ENCODE results near the gene ECHS1. TPM values are rescaled to one million over a fixed set of nuclear protein-coding genes. Genes with fewer than 3 reads are reported as not detected.

Gene ECHS1
- 37.3 and 71.9 TPM in 2 replicates for total RNA-seq (2014; rRNA removed; shearing (Covaris generic); ENCODE audit: low replicate concordance)

GRCh38 chr10:133373174-133374090 lies at the start of gene ECHS1:
TSS of gene ECHS1 (minus strand) at chr10:133373354. CDS start at chr10:133373333, 21 bp downstream.
- H3K4me3 ChIP-seq (ENCODE audit: low read length), result peak within 1 kb of the TSS; percentile 78
- H3K9me2 ChIP-seq (replicated peaks; ENCODE audit: insufficient read depth, low read length), result no peaks in the 10 kb centered on the region
- H3K9ac ChIP-seq (ENCODE audit: low read length), result peak within 1 kb of the TSS; percentile 86
- H3K79me2 ChIP-seq (ENCODE audit: low read length), result peaks cover 11% of the 10 kb centered on the region
- H3K9me3 ChIP-seq (ENCODE audit: low read length), result no peaks in the 10 kb centered on the region
- DNase-seq, result peak; percentile 97
- H3K36me3 ChIP-seq (ENCODE audit: insufficient read depth, low read length), result no peaks in the 10 kb centered on the region
- H3K27me3 ChIP-seq (ENCODE audit: low read length), result no peaks in the 10 kb centered on the region
- H4K20me1 ChIP-seq (ENCODE audit: insufficient read depth, low read depth, low read length), result no peaks in the 10 kb centered on the region
- H2AFZ ChIP-seq (ENCODE audit: low read length), result 0 out of 2 replicates have a peak within 1 kb of the TSS, but pooled peaks have one; percentile 50
- H3K4me2 ChIP-seq (ENCODE audit: low read depth, low read length, poor library complexity, severe bottlenecking), result peak within 1 kb of the TSS; percentile 59
- peaks cover 19% of the 10 kb centered on the region for H3K4me1 ChIP-seq (ENCODE audit: low read length)
- H3K27ac ChIP-seq (ENCODE audit: low read length), result no peak within 1 kb of the TSS

- Histone ChIP-seq H2AFZ (ENCODE audit: low read length) (no peak overlapping the region), H3K36me3 (ENCODE audit: insufficient read depth, low read length) (peaks cover 35% of the 10 kb centered on the region), H4K20me1 (ENCODE audit: insufficient read depth, low read depth, low read length) (no peaks in the 10 kb centered on the region), H3K4me3 (ENCODE audit: low read length) (no peak overlapping the region), H3K27me3 (ENCODE audit: low read length) (no peaks in the 10 kb centered on the region), H3K27ac (ENCODE audit: low read length) (no peak overlapping the region), H3K4me2 (ENCODE audit: low read depth, low read length, poor library complexity, severe bottlenecking) (no peak overlapping the region), H3K9me2 (replicated peaks; ENCODE audit: insufficient read depth, low read length) (no peaks in the 10 kb centered on the region), H3K4me1 (ENCODE audit: low read length) (no peaks in the 10 kb centered on the region), H3K9me3 (ENCODE audit: low read length) (no peaks in the 10 kb centered on the region; the same call in 1 of the 2 replicates), H3K79me2 (ENCODE audit: low read length) (no peaks in the 10 kb centered on the region), H3K9ac (ENCODE audit: low read length) (no peak overlapping the region)
- DNase-seq, result no peak
Measured at GRCh38 chr10:133422223-133422806, 49.2 kb upstream of the ECHS1 start.

- Histone ChIP-seq H2AFZ (ENCODE audit: low read length) (no peak overlapping the region), H3K79me2 (ENCODE audit: low read length) (no peaks in the 10 kb centered on the region), H3K9me2 (replicated peaks; ENCODE audit: insufficient read depth, low read length) (no peaks in the 10 kb centered on the region), H3K9ac (ENCODE audit: low read length) (no peak overlapping the region), H3K36me3 (ENCODE audit: insufficient read depth, low read length) (peaks cover 35% of the 10 kb centered on the region), H3K4me3 (ENCODE audit: low read length) (no peak overlapping the region), H3K27ac (ENCODE audit: low read length) (no peak overlapping the region), H4K20me1 (ENCODE audit: insufficient read depth, low read depth, low read length) (no peaks in the 10 kb centered on the region), H3K4me1 (ENCODE audit: low read length) (no peaks in the 10 kb centered on the region), H3K9me3 (ENCODE audit: low read length) (no peaks in the 10 kb centered on the region; the same call in 1 of the 2 replicates), H3K27me3 (ENCODE audit: low read length) (no peaks in the 10 kb centered on the region), H3K4me2 (ENCODE audit: low read depth, low read length, poor library complexity, severe bottlenecking) (no peak overlapping the region)
- no peak for DNase-seq
Measured at GRCh38 chr10:133421336-133422222, 48.4 kb upstream of the ECHS1 start.

GRCh38 chr10:133420579-133420978 lies 47.4 kb upstream of the ECHS1 start:
- no peaks in the 10 kb centered on the region for H3K4me1 ChIP-seq (ENCODE audit: low read length)
- peaks cover 40% of the 10 kb centered on the region for H3K36me3 ChIP-seq (ENCODE audit: insufficient read depth, low read length)
- H4K20me1 ChIP-seq (ENCODE audit: insufficient read depth, low read depth, low read length), result no peaks in the 10 kb centered on the region
- no peak overlapping the region for H3K4me3 ChIP-seq (ENCODE audit: low read length)
- H3K9ac ChIP-seq (ENCODE audit: low read length), result no peak overlapping the region
- H3K27me3 ChIP-seq (ENCODE audit: low read length), result no peaks in the 10 kb centered on the region
- H3K4me2 ChIP-seq (ENCODE audit: low read depth, low read length, poor library complexity, severe bottlenecking), result no peak overlapping the region
- H3K9me3 ChIP-seq (ENCODE audit: low read length), result no peaks in the 10 kb centered on the region; the same call in 1 of the 2 replicates
- H3K9me2 ChIP-seq (replicated peaks; ENCODE audit: insufficient read depth, low read length), result no peaks in the 10 kb centered on the region
- H3K27ac ChIP-seq (ENCODE audit: low read length), result no peak overlapping the region
- H2AFZ ChIP-seq (ENCODE audit: low read length), result no peak overlapping the region
- no peak for DNase-seq
- H3K79me2 ChIP-seq (ENCODE audit: low read length), result no peaks in the 10 kb centered on the region

GRCh38 chr10:133420028-133420427 lies 46.9 kb upstream of the ECHS1 start:
- DNase-seq, result no peak
- peaks cover 46% of the 10 kb centered on the region for H3K36me3 ChIP-seq (ENCODE audit: insufficient read depth, low read length)

GRCh38 chr10:133419211-133419950 lies 46.2 kb upstream of the ECHS1 start:
- no peaks in the 10 kb centered on the region for H3K27me3 ChIP-seq (ENCODE audit: low read length)
- H3K9me3 ChIP-seq (ENCODE audit: low read length), result no peaks in the 10 kb centered on the region; the same call in 1 of the 2 replicates
- H3K36me3 ChIP-seq (ENCODE audit: insufficient read depth, low read length), result peaks cover 46% of the 10 kb centered on the region
- no peaks in the 10 kb centered on the region for H3K9me2 ChIP-seq (replicated peaks; ENCODE audit: insufficient read depth, low read length)
- DNase-seq, result no peak
- no peak overlapping the region for H3K9ac ChIP-seq (ENCODE audit: low read length)
- H3K27ac ChIP-seq (ENCODE audit: low read length), result no peak overlapping the region
- no peak overlapping the region for H2AFZ ChIP-seq (ENCODE audit: low read length)
- H3K4me1 ChIP-seq (ENCODE audit: low read length), result no peaks in the 10 kb centered on the region
- peaks cover 4% of the 10 kb centered on the region; the same call in 1 of the 2 replicates for H3K79me2 ChIP-seq (ENCODE audit: low read length)
- H3K4me2 ChIP-seq (ENCODE audit: low read depth, low read length, poor library complexity, severe bottlenecking), result no peak overlapping the region
- no peaks in the 10 kb centered on the region for H4K20me1 ChIP-seq (ENCODE audit: insufficient read depth, low read depth, low read length)
- H3K4me3 ChIP-seq (ENCODE audit: low read length), result no peak overlapping the region

More at GRCh38 chr10:133420028-133420427, 46.9 kb upstream of the ECHS1 start:
- H3K27me3 ChIP-seq (ENCODE audit: low read length), result no peaks in the 10 kb centered on the region
- no peak overlapping the region for H2AFZ ChIP-seq (ENCODE audit: low read length)
- peaks cover 4% of the 10 kb centered on the region; the same call in 1 of the 2 replicates for H3K79me2 ChIP-seq (ENCODE audit: low read length)
- H3K27ac ChIP-seq (ENCODE audit: low read length), result no peak overlapping the region
- H3K9me3 ChIP-seq (ENCODE audit: low read length), result no peaks in the 10 kb centered on the region; the same call in 1 of the 2 replicates
- H4K20me1 ChIP-seq (ENCODE audit: insufficient read depth, low read depth, low read length), result no peaks in the 10 kb centered on the region
- H3K9me2 ChIP-seq (replicated peaks; ENCODE audit: insufficient read depth, low read length), result no peaks in the 10 kb centered on the region
- no peaks in the 10 kb centered on the region for H3K4me1 ChIP-seq (ENCODE audit: low read length)
- H3K9ac ChIP-seq (ENCODE audit: low read length), result no peak overlapping the region
- H3K4me2 ChIP-seq (ENCODE audit: low read depth, low read length, poor library complexity, severe bottlenecking), result no peak overlapping the region
- no peak overlapping the region for H3K4me3 ChIP-seq (ENCODE audit: low read length)

- no peaks in the 10 kb centered on the region; the same call in 1 of the 2 replicates for H3K9me3 ChIP-seq (ENCODE audit: low read length)
- DNase-seq, result no peak
- peaks cover 50% of the 10 kb centered on the region for H3K36me3 ChIP-seq (ENCODE audit: insufficient read depth, low read length)
- H3K4me3 ChIP-seq (ENCODE audit: low read length), result no peak overlapping the region
- H4K20me1 ChIP-seq (ENCODE audit: insufficient read depth, low read depth, low read length), result no peaks in the 10 kb centered on the region
- H3K9ac ChIP-seq (ENCODE audit: low read length), result no peak overlapping the region
- H3K4me1 ChIP-seq (ENCODE audit: low read length), result no peaks in the 10 kb centered on the region
- H3K79me2 ChIP-seq (ENCODE audit: low read length), result peaks cover 6% of the 10 kb centered on the region
- H3K4me2 ChIP-seq (ENCODE audit: low read depth, low read length, poor library complexity, severe bottlenecking), result no peak overlapping the region
- H2AFZ ChIP-seq (ENCODE audit: low read length), result no peak overlapping the region
- H3K9me2 ChIP-seq (replicated peaks; ENCODE audit: insufficient read depth, low read length), result no peaks in the 10 kb centered on the region
- no peak overlapping the region for H3K27ac ChIP-seq (ENCODE audit: low read length)
- H3K27me3 ChIP-seq (ENCODE audit: low read length), result no peaks in the 10 kb centered on the region
Measured at GRCh38 chr10:133418289-133418993, 45.3 kb upstream of the ECHS1 start.

Measured in Karpas-422 (cell line).